CD14-positive monocyte (primary cell): ENCODE measurements around the gene PI4KB. TPM values are rescaled to one million over a fixed set of nuclear protein-coding genes. Genes with fewer than 3 reads are reported as not detected.

Experiments used
- DNase-seq, 3 donors: peaks; one replicate each; pipeline ENCODE4 v3.0.0-alpha.2; 2011 to 2022
- H2AFZ ChIP-seq: 2 replicates; pipeline ENCODE4 v1.6.0; 2012; ENCODE audit warnings: mild to moderate bottlenecking, low read depth, low read length, inconsistent platforms; ENCODE audit not compliant: insufficient read depth, poor library complexity, severe bottlenecking
- H3K27ac ChIP-seq, 2 donors: 1 replicate in 1 of 2; 2 replicates in 1 of 2; pipeline ENCODE4 v1.5.1; 2012 to 2013; ENCODE audit warnings: low read length in 2 of 2, control low read depth in 1 of 2, inconsistent platforms in 1 of 2, low read depth in 1 of 2, mild to moderate bottlenecking in 1 of 2
- H3K27me3 ChIP-seq, 2 donors: one replicate each; pipeline versions ENCODE4 v1.6.0 to v1.6.1; 2011 to 2013; ENCODE audit warnings: low read length in 2 of 2; ENCODE audit not compliant: control insufficient read depth in 2 of 2, insufficient read depth in 2 of 2
- H3K36me3 ChIP-seq, 2 donors: replicated peaks in 1 of 2; 1 replicate in 1 of 2; 2 replicates in 1 of 2; pipeline versions ENCODE4 v1.5.1 to v1.6.1; 2012 to 2013; ENCODE audit warnings: low read length in 2 of 2, control low read depth in 1 of 2, inconsistent platforms in 1 of 2, mild to moderate bottlenecking in 1 of 2; ENCODE audit not compliant: insufficient read depth in 2 of 2, control insufficient read depth in 1 of 2
- H3K4me1 ChIP-seq, 2 donors: 1 replicate in 1 of 2; 2 replicates in 1 of 2; pipeline versions ENCODE4 v1.5.1 to v1.6.1; 2012 to 2013; ENCODE audit warnings: low read length in 2 of 2, control low read depth in 1 of 2, inconsistent platforms in 1 of 2, mild to moderate bottlenecking in 1 of 2, moderate library complexity in 1 of 2; ENCODE audit not compliant: insufficient read depth in 2 of 2, control insufficient read depth in 1 of 2
- H3K4me2 ChIP-seq: replicated peaks from 2 replicates; pipeline ENCODE3; 2012; ENCODE audit warnings: low read length, moderate library complexity, mild to moderate bottlenecking; ENCODE audit not compliant: poor library complexity, severe bottlenecking; ENCODE audit errors: extremely low read depth
- H3K4me3 ChIP-seq, 3 experiments: fragments of 200-600 bp in 1 of 3; sonication (generic) in 1 of 3; replicated peaks in 1 of 3; 1 replicate in 2 of 3; 2 replicates in 1 of 3; pipeline ENCODE4 v1.5.1; 2011 to 2013; ENCODE audit warnings: low read length in 3 of 3, mild to moderate bottlenecking in 3 of 3, control low read depth in 2 of 3, low read depth in 2 of 3, inconsistent platforms in 1 of 3, moderate library complexity in 1 of 3
- H3K79me2 ChIP-seq: 2 replicates; pipeline ENCODE4 v1.6.0; 2012; ENCODE audit warnings: mild to moderate bottlenecking, control low read depth, inconsistent platforms, low read length, moderate library complexity; ENCODE audit not compliant: insufficient read depth
- H3K9ac ChIP-seq: 2 replicates; pipeline ENCODE4 v1.6.0; 2017; ENCODE audit warnings: low read length, mild to moderate bottlenecking; ENCODE audit not compliant: insufficient read depth, poor library complexity, severe bottlenecking
- H3K9me3 ChIP-seq, 2 donors: replicated peaks in 1 of 2; 1 replicate in 1 of 2; 2 replicates in 1 of 2; pipeline versions ENCODE4 v1.5.1 to v1.6.1; 2012 to 2013; ENCODE audit warnings: low read length in 2 of 2, control low read depth in 1 of 2; ENCODE audit not compliant: control insufficient read depth in 1 of 2, insufficient read depth in 1 of 2
- H4K20me1 ChIP-seq: 2 replicates; pipeline ENCODE4 v1.6.0; 2012; ENCODE audit warnings: mild to moderate bottlenecking, low read length, control low read depth, moderate library complexity; ENCODE audit not compliant: insufficient read depth
- H3K27ac Mint-ChIP-seq, 7 donors: one replicate each; pipeline ENCODE4 v1.8.0; 2020; ENCODE audit warnings: mild to moderate bottlenecking in 7 of 7, mixed read lengths in 7 of 7, moderate library complexity in 6 of 7, inconsistent platforms in 2 of 7
- H3K27me3 Mint-ChIP-seq, 3 donors: one replicate each; pipeline ENCODE4 v1.8.0; 2021 to 2022; ENCODE audit warnings: low read depth in 3 of 3, mild to moderate bottlenecking in 3 of 3, mixed read lengths in 3 of 3, moderate library complexity in 3 of 3, inconsistent platforms in 1 of 3
- H3K36me3 Mint-ChIP-seq, 2 donors: one replicate each; pipeline ENCODE4 v1.8.0; 2020; ENCODE audit warnings: mixed read lengths in 2 of 2, inconsistent platforms in 1 of 2, mild to moderate bottlenecking in 1 of 2
- H3K4me1 Mint-ChIP-seq: one replicate; pipeline ENCODE4 v1.8.0; 2020; ENCODE audit warnings: mild to moderate bottlenecking, mixed read lengths
- H3K4me3 Mint-ChIP-seq, 2 donors: one replicate each; pipeline ENCODE4 v1.8.0; 2020; ENCODE audit warnings: mild to moderate bottlenecking in 2 of 2, mixed read lengths in 2 of 2, moderate library complexity in 1 of 2
- H3K9me3 Mint-ChIP-seq, 7 donors: one replicate each; pipeline ENCODE4 v1.8.0; 2020 to 2022; ENCODE audit warnings: mixed read lengths in 7 of 7, mild to moderate bottlenecking in 6 of 7, moderate library complexity in 6 of 7, inconsistent platforms in 2 of 7
- WGBS: methylation state at CpG from one replicate; pipeline ENCODE4 v1.1.5; 2013; ENCODE audit warnings: missing lambda C conversion rate; ENCODE audit not compliant: insufficient coverage; 5-methylcytosine and 5-hydroxymethylcytosine counted together
- intact Hi-C, 2 donors: fragments of 100-400 bp; cut with micrococcal nuclease; formaldehyde crosslinking; loops; one replicate each; pipeline versions ENCODE4 v1.15.0 to v1.15.1; 2023
- polyA plus RNA-seq, 3 donors: library from polyadenylated mRNA; depleted of rRNA in 1 of 3; unstranded in 2 of 3; stranded (reverse) in 1 of 3; fragments of 300-500 nt in 2 of 3; fragments of >200 nt in 1 of 3; fragmentation: Illumina TruSeq in 2 of 3; gene quantifications; 1 replicate in 2 of 3; 2 replicates in 1 of 3; pipeline ENCODE4 v1.2.3, GENCODE V29; 2012 to 2021
- TF ChIP-seq, protein P1 (sequence below): fragments of 200-600 bp; IDR thresholded peaks from one replicate; pipeline ENCODE4 v1.8.0; 2022; ENCODE audit warnings: antibody characterized with exemption, mild to moderate bottlenecking

The PI4KB gene
- polyA plus RNA-seq, 3 donors, result 37.8 to 148 (median 50.3) TPM

DNA sequence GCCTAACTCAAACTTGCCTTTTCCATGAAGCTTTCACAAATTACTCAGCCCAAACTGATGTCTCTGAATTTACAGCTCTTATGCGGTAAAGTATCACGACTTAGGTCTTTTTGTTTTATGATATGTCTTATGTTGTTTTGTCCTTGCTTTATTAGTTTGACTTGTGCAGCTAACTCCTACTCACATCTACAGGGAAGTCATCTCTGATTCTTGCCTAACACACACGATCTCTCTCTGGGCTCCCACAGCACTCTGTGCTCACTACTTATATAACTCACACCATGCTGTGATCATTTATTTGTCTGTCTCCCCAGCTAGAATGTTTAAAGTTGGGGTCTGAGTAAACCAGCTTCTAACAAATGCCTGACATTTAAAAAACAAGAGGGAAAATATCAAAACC, 9.3 kb upstream of the PI4KB start:
- no peak overlapping the region for H3K4me3 Mint-ChIP-seq
- no peaks in the 10 kb centered on the region for H3K9me3 ChIP-seq
- H3K9me3 Mint-ChIP-seq, result no peaks in the 10 kb centered on the region
- H3K4me1 ChIP-seq, result peaks cover 8 to 10% of the 10 kb centered on the region in 2 donors
- intact Hi-C loops, result no loop called here
- no peak overlapping the region for H3K4me3 ChIP-seq
- no peak overlapping the region for H2AFZ ChIP-seq
- H3K27ac ChIP-seq, result no peak overlapping the region
- H3K4me2 ChIP-seq, result no peak overlapping the region
- peaks cover 4 to 6% of the 10 kb centered on the region in 2 donors for H3K36me3 Mint-ChIP-seq
- H3K27ac Mint-ChIP-seq, result peak overlapping the region in 1 of 7 donors; percentile 2
- H3K79me2 ChIP-seq, result no peaks in the 10 kb centered on the region
- no peaks in the 10 kb centered on the region for H3K27me3 ChIP-seq
- TF ChIP-seq, protein P1, sequence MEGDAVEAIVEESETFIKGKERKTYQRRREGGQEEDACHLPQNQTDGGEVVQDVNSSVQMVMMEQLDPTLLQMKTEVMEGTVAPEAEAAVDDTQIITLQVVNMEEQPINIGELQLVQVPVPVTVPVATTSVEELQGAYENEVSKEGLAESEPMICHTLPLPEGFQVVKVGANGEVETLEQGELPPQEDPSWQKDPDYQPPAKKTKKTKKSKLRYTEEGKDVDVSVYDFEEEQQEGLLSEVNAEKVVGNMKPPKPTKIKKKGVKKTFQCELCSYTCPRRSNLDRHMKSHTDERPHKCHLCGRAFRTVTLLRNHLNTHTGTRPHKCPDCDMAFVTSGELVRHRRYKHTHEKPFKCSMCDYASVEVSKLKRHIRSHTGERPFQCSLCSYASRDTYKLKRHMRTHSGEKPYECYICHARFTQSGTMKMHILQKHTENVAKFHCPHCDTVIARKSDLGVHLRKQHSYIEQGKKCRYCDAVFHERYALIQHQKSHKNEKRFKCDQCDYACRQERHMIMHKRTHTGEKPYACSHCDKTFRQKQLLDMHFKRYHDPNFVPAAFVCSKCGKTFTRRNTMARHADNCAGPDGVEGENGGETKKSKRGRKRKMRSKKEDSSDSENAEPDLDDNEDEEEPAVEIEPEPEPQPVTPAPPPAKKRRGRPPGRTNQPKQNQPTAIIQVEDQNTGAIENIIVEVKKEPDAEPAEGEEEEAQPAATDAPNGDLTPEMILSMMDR, result no peak
- peaks cover 10% of the 10 kb centered on the region for H3K4me1 Mint-ChIP-seq
- no peaks in the 10 kb centered on the region for H3K27me3 Mint-ChIP-seq
- H3K9ac ChIP-seq, result no peak overlapping the region
- no CpG with 5 or more reads among the region's 3 CpGs for WGBS
- no peak for DNase-seq
- no peaks in the 10 kb centered on the region for H4K20me1 ChIP-seq
- no peaks in the 10 kb centered on the region for H3K36me3 ChIP-seq

DNA sequence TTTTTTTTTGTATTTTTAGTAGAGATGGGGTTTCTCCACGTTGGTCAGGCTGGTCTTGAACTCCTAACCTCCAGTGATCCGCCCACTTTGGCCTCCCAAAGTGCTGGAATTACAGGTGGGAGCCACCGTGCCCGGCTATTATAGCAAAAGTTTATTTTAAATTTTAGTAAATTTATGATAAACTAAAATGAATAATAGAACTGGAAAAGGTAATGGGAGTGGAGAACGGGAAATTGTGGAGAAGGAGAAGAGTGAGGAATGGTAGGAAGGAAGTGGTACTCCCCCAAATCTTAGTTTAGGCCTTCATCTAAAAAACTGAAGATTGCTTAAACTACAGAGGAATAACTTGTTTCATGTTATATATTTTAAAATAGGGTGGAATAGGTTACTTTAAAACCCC, 7.6 kb upstream of the PI4KB start:
- intact Hi-C loops, result no loop called here
- H3K9me3 Mint-ChIP-seq, result no peaks in the 10 kb centered on the region
- H3K4me1 Mint-ChIP-seq, result no peaks in the 10 kb centered on the region
- Histone ChIP-seq H3K27me3 (no peaks in the 10 kb centered on the region), H3K9me3 (no peaks in the 10 kb centered on the region), H3K9ac (no peak overlapping the region), H4K20me1 (no peaks in the 10 kb centered on the region), H3K4me2 (no peak overlapping the region), H3K4me3 (no peak overlapping the region), H3K79me2 (no peaks in the 10 kb centered on the region), H2AFZ (no peak overlapping the region), H3K27ac (no peak overlapping the region), H3K36me3 (no peaks in the 10 kb centered on the region), H3K4me1 (no peaks in the 10 kb centered on the region)
- peaks cover 0 to 3% (median 3%) of the 10 kb centered on the region in 3 donors for H3K27me3 Mint-ChIP-seq
- no peak overlapping the region for H3K4me3 Mint-ChIP-seq
- TF ChIP-seq, protein P1, result no peak
- peaks cover 4% of the 10 kb centered on the region in 2 donors for H3K36me3 Mint-ChIP-seq
- no peak for DNase-seq
- no CpG with 5 or more reads among the region's 5 CpGs for WGBS
- H3K27ac Mint-ChIP-seq, result no peak overlapping the region
